Cardiac fibroblast (primary cell): ENCODE data around the gene GALNT17.

Source experiments
- DNase-seq, 2 donors: peaks; one replicate each; pipeline versions ENCODE4 v3.0.0 to v3.0.0-alpha.2; 2010; ENCODE audit warnings: low read depth in 2 of 2
- H3K4me3 ChIP-seq, 2 donors: replicated peaks in 1 of 2; 1 replicate in 1 of 2; 2 replicates in 1 of 2; pipeline ENCODE4 v1.5.1; 2011; ENCODE audit warnings: low read depth in 2 of 2, low read length in 2 of 2, mild to moderate bottlenecking in 2 of 2, moderate library complexity in 1 of 2
- TF ChIP-seq, protein P1 (sequence below): IDR thresholded peaks from one replicate; pipeline ENCODE4 v1.5.1; 2011; ENCODE audit warnings: low read depth, mild to moderate bottlenecking, low read length, inconsistent platforms

The GALNT17 gene

DNA sequence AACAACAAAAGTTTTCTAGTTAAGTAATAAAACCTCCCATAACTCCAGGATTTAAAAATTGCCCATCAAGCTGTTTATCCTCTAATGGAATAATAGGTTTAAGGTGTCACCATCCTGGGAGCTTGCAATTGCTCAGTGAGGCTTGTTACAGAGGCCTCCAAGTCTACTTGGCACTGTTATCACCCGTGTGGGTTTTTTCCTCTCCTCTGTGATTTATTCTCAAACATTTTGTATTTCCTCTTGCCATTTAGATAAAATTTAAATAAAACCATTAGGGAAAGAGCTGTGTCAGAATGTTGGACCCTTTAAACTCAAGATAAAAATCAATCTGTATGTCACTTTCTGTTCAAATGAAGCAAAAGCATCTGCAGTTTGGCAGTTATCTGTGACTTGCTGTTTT, 202.6 kb downstream of the GALNT17 start:
- TF ChIP-seq, protein P1, sequence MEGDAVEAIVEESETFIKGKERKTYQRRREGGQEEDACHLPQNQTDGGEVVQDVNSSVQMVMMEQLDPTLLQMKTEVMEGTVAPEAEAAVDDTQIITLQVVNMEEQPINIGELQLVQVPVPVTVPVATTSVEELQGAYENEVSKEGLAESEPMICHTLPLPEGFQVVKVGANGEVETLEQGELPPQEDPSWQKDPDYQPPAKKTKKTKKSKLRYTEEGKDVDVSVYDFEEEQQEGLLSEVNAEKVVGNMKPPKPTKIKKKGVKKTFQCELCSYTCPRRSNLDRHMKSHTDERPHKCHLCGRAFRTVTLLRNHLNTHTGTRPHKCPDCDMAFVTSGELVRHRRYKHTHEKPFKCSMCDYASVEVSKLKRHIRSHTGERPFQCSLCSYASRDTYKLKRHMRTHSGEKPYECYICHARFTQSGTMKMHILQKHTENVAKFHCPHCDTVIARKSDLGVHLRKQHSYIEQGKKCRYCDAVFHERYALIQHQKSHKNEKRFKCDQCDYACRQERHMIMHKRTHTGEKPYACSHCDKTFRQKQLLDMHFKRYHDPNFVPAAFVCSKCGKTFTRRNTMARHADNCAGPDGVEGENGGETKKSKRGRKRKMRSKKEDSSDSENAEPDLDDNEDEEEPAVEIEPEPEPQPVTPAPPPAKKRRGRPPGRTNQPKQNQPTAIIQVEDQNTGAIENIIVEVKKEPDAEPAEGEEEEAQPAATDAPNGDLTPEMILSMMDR, result no peak
- no peak overlapping the region for H3K4me3 ChIP-seq
- no peak for DNase-seq

DNA sequence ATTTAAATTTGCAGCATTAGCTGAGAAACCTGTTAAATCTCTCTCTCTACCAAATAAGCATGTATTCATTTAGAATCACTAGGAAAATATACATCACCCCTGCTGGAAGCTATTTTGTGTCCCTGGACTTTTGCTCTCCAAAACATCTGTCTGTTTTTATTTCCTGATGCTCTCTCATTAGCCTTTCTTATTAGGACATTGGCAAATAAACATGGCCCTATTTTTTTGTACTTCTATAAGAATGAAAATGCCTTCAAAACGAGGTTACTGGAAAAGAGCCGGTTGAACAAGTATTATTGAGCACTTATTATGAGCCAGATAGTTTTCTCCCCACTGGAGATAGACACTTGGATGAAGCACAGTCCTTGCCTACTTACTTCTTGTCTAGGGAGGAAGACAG, 206.9 kb downstream of the GALNT17 start:
- no peak overlapping the region for H3K4me3 ChIP-seq
- TF ChIP-seq, protein P1, result no peak
- no peak for DNase-seq

DNA sequence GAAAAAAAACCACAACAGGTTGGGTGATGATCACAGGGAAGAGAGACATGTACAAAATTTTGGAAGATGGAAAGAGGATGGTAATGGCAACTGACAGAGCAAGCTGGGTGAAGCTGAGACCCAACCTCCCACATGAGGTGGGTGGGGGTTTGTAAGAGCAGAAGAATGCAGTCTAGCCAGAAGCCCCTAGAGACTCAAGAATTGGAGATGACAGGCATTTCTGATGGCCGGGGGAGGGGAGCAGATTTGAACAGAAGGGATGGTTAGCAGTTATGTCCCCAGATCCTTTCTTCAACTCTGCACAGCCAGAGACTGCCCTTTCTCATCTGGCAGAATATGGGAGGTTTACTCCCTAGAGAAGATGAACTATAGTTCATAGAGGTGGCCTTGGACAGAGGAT, 208.0 kb downstream of the GALNT17 start:
- DNase-seq, result no peak
- no peak overlapping the region for H3K4me3 ChIP-seq
- TF ChIP-seq, protein P1, result no peak

DNA sequence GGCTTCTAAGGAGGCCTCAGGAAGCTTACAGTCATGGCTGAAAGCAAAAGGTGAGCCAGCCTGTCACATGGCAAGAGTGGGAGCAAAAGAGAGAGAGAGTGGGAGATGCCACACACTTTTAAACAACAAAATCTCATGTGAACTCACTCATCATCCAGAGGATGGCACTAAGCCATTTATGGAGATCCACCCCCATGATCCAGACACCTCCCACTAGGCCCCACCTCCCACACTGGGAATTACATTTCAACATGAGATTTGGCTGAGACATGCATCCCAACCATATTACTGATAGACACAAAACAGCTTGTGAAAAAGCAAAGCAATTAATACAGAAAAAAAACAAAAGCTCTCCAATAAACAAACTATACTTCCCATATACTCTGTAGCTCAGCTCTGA, 210.3 kb downstream of the GALNT17 start:
- TF ChIP-seq, protein P1, result no peak
- no peak overlapping the region for H3K4me3 ChIP-seq
- no peak for DNase-seq

DNA sequence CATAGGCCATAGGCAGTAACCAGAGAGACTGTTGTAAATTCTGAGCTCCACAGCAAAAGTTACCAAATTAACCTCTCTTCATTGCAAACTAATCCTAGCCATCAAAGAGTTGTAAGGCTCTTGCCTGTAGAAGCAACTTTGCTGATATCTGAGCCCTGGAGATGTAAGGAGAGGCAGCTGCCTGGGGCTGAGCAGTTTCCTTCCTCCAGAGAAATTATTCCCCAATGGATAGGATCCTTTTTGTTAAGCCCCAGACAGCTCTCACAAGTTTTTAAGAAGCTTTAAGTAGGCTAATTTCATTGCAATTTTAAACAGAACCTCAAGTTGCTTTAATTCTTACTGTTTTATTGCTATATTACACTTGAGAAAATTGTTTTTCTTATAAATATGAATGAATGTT, 211.1 kb downstream of the GALNT17 start:
- TF ChIP-seq, protein P1, result no peak
- no peak overlapping the region for H3K4me3 ChIP-seq
- no peak for DNase-seq

DNA sequence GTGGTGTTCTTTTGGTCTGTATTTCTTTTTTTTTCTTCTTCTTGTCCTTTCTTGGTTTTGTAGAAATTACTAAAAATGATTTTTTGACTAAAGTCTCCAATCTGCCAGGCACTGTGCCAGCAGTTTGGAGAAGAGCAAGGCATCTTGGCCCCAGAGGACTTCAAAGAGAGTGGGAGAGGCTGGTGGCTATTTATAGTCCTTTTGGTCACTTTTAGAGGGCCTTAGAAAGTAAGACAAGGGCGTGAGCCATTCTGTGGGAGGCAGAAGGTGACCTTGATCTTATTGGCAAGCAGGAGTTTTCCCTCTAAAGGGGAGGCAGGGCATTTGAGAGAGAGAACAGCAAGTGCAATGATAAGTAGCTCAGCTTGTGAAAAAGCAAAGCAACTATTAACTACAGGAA, 211.9 kb downstream of the GALNT17 start:
- H3K4me3 ChIP-seq, result no peak overlapping the region
- TF ChIP-seq, protein P1, result no peak
- no peak for DNase-seq

DNA sequence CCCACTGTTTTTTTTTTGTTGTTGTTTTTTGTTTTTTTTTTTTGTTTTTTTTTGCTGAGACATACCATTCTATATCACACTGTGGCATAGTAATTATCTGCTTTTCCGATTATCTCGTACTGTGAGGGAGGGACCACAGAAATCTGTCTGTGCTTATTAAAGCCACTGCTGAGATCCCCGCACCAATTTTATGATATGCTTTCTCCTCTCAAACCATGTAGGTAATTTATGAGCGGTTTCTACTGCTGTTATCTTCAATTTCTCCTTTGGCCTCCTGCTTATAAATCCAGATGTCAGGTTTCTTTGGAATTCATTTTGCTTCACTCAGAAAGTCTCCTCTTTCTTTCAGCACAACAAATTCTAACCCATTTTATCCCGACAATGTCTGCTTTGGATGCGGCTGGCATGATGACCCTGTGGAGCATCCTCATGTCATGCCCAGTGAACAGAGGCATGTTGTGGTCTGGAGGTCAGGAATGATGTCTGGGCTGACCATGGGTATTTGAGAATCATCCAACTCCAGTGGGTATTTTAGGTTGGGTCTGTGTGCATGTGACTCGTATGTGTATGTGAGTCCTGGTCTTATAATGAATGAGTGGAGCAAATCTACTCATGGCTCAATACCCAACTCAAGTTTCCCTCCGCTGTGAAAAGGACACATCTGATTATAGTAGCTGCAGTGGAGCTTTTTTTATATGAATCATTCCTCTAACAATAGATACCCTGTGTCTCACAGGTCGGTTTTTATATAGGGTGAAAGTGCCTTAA, 213.4 kb downstream of the GALNT17 start:
- TF ChIP-seq, protein P1, result no peak
- no peak overlapping the region for H3K4me3 ChIP-seq
- DNase-seq, result no peak
